Measurements from ENCODE around the gene MAP7D2.
"Not testable (repeated sequence)": the region's sequence is repeated elsewhere in the genome, so short reads cannot be mapped to it uniquely, and the experiment has no call there.

Gene MAP7D2

GRCh38 chrX:20129547-20129946 is 12.8 kb upstream of the MAP7D2 start:
- no peaks in the 10 kb centered on the region for H3K36me3 Mint-ChIP-seq
- peaks cover 8% of the 10 kb centered on the region for H3K4me1 Mint-ChIP-seq (ENCODE audit: low read depth)
- no peaks in the 10 kb centered on the region for H3K27me3 Mint-ChIP-seq
- H3K4me3 Mint-ChIP-seq, result no peak overlapping the region
- H3K9me3 Mint-ChIP-seq (ENCODE audit: low read depth), result no peaks in the 10 kb centered on the region
- no peak overlapping the region for H3K27ac Mint-ChIP-seq

DNA sequence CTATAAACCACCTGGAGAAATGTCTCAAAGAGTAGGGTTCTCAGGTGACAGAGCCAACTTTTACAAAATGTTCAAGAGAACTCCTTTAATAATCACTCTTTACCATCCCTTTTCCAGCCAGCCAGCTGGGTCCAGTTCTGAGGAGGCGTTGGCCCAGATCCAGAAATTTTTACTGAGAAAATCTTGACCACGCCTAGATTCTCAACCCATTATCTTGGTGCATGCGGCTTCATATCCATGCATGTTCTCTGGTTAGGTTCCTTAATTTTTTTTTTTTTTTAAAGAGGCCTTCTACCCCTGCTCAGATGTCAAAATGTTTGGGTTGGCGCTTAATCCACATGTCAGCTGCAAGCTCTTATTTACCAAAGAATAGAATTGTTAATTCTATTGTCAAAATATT is 12.0 kb upstream of the MAP7D2 start:
- Mint-ChIP-seq H3K4me3 (no peak overlapping the region), H3K36me3 (no peaks in the 10 kb centered on the region), H3K27ac (no peak overlapping the region), H3K27me3 (no peaks in the 10 kb centered on the region), H3K9me3 (ENCODE audit: low read depth) (no peaks in the 10 kb centered on the region), H3K4me1 (ENCODE audit: low read depth) (peaks cover 8% of the 10 kb centered on the region)

DNA sequence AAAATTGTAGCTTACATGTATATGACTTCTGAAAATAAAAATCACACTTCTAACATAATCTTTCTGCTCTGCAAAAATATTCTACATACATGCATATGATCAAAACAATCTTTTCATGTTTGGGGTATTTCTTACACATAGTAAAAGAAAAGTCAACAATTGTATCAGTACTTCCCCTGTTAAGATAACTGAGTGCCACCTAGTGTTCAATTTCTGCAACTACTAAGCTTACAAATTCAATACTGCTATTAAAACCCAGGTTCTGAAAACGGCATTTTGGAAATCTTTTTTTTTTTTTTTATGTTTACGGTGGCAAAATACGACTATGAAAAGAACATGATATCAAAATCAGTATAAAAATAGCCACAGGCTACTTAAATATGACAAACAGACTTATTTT is 10.7 kb upstream of the MAP7D2 start:
- not testable (repeated sequence) for H3K27me3 Mint-ChIP-seq; H3K27ac Mint-ChIP-seq; H3K9me3 Mint-ChIP-seq (ENCODE audit: low read depth); H3K4me3 Mint-ChIP-seq; H3K36me3 Mint-ChIP-seq; H3K4me1 Mint-ChIP-seq (ENCODE audit: low read depth)

GRCh38 chrX:20126833-20127232 is 10.1 kb upstream of the MAP7D2 start:
- H3K27me3 Mint-ChIP-seq; H3K36me3 Mint-ChIP-seq; H3K9me3 Mint-ChIP-seq (ENCODE audit: low read depth); H3K27ac Mint-ChIP-seq; H3K4me3 Mint-ChIP-seq; H3K4me1 Mint-ChIP-seq (ENCODE audit: low read depth): not testable (repeated sequence)

DNA sequence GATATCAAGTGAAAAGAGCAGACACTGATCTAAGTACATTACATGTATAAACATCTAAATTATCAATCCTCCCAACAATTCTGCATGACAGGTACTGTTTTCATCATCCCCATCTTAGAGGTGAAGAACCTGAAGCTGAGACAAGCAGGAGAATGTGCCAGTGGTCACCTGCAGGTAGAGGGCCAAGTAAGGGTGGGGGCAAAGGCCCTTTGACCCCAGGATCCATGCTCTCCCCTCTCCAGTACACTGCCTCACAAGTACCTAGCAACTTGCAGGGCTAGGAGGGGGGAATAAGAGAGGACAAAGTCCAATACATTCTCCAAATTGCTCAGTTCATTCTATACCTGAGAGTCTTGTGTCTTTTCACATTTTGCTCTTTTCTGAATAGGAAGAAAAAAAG is 8.3 kb upstream of the MAP7D2 start:
- Mint-ChIP-seq H3K4me3 (no peak overlapping the region), H3K4me1 (ENCODE audit: low read depth) (no peaks in the 10 kb centered on the region), H3K27ac (no peak overlapping the region), H3K27me3 (no peaks in the 10 kb centered on the region), H3K36me3 (no peaks in the 10 kb centered on the region), H3K9me3 (ENCODE audit: low read depth) (no peaks in the 10 kb centered on the region)

- Mint-ChIP-seq H3K4me1 (ENCODE audit: low read depth) (peaks cover 5% of the 10 kb centered on the region), H3K36me3 (no peaks in the 10 kb centered on the region), H3K9me3 (ENCODE audit: low read depth) (no peaks in the 10 kb centered on the region), H3K27me3 (peaks cover 7% of the 10 kb centered on the region), H3K27ac (no peak overlapping the region), H3K4me3 (no peak overlapping the region)
Measured at GRCh38 chrX:20118065-20118824, 1.5 kb upstream of the MAP7D2 start.

DNA sequence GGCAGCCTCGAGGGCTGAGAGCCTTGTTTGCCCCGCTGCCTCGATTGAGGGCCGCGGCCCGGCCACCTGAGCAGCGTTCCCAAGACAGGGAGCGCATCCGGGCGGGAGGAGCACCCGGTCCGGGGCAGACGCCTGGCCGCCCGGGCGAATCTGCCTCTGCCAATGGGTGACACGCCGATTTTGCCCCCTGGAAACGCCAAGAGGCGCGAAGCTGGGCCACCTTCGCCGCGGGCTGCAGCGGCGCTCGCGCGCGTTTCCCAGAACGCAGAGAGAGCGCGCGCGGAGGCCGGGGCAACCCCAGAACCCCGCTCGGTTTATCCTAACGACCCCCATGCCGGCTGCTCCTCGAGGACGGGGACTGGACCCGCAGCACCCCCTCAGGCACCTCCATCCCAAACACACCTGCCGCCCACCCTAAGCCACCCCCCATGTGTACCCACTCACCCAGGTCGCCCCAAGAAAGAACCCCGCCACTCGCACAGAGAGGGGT is 575 bp downstream of the MAP7D2 start:
- Mint-ChIP-seq H3K4me1 (ENCODE audit: low read depth) (peaks cover 5% of the 10 kb centered on the region), H3K27me3 (peaks cover 7% of the 10 kb centered on the region), H3K9me3 (ENCODE audit: low read depth) (no peaks in the 10 kb centered on the region), H3K36me3 (no peaks in the 10 kb centered on the region), H3K27ac (no peak overlapping the region), H3K4me3 (peak overlapping the region; percentile 65)

- H3K36me3 Mint-ChIP-seq, result no peaks in the 10 kb centered on the region
- no peaks in the 10 kb centered on the region for H3K4me1 Mint-ChIP-seq (ENCODE audit: low read depth)
- H3K27me3 Mint-ChIP-seq, result peaks cover 7% of the 10 kb centered on the region
- no peaks in the 10 kb centered on the region for H3K9me3 Mint-ChIP-seq (ENCODE audit: low read depth)
- no peak overlapping the region for H3K4me3 Mint-ChIP-seq
- H3K27ac Mint-ChIP-seq, result no peak overlapping the region
Measured at GRCh38 chrX:20112022-20112774, 4.5 kb downstream of the MAP7D2 start.

GRCh38 chrX:20111271-20111670 is 5.4 kb downstream of the MAP7D2 start:
- Mint-ChIP-seq H3K27ac (no peak overlapping the region), H3K27me3 (peaks cover 7% of the 10 kb centered on the region), H3K4me3 (no peak overlapping the region)

DNA sequence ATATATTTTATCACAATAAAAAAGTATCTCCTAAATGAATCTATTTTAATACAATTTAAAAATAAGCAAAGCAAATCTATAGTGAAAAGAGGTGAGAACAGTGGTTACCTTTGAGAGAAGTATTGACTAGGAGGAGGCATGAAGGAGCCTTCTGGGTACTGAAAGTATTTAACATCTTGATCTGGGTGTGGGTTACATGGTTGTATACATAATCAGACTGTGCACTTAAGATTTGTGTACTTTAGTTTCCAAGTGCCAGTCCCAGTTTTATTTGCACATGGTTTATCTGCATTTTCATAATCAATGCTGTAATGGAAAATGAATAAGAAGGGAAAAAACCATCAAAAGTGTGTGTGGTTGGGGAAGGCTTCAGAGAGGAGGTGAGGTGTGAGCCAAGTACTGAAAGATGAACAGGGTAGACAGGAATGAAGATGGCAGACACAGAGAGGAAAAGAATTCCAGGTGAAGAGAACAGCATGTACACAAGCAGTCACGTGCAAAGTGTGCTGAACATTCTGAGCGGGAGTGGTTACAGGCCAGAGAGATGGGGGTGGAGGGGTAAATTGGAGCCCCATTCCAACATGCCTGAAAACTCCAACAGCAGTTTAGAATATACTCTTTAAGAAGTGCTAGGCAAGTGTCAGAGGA is 14.6 kb downstream of the MAP7D2 start:
- Mint-ChIP-seq H3K4me3 (no peak overlapping the region), H3K4me1 (ENCODE audit: low read depth) (peaks cover 4% of the 10 kb centered on the region), H3K27ac (no peak overlapping the region), H3K36me3 (no peaks in the 10 kb centered on the region), H3K27me3 (no peaks in the 10 kb centered on the region), H3K9me3 (ENCODE audit: low read depth) (no peaks in the 10 kb centered on the region)

More at GRCh38 chrX:20111271-20111670, 5.4 kb downstream of the MAP7D2 start:
- no peaks in the 10 kb centered on the region for H3K4me1 Mint-ChIP-seq (ENCODE audit: low read depth)
- no peaks in the 10 kb centered on the region for H3K9me3 Mint-ChIP-seq (ENCODE audit: low read depth)
- no peaks in the 10 kb centered on the region for H3K36me3 Mint-ChIP-seq

GRCh38 chrX:20091499-20091898 is 25.2 kb downstream of the MAP7D2 start:
- Mint-ChIP-seq H3K27me3 (no peaks in the 10 kb centered on the region), H3K36me3 (no peaks in the 10 kb centered on the region), H3K4me1 (ENCODE audit: low read depth) (no peaks in the 10 kb centered on the region), H3K9me3 (ENCODE audit: low read depth) (no peaks in the 10 kb centered on the region), H3K4me3 (no peak overlapping the region), H3K27ac (no peak overlapping the region)

GRCh38 chrX:20089845-20090244 is 26.9 kb downstream of the MAP7D2 start:
- Mint-ChIP-seq H3K27me3 (no peaks in the 10 kb centered on the region), H3K36me3 (no peaks in the 10 kb centered on the region), H3K4me3 (no peak overlapping the region), H3K27ac (no peak overlapping the region), H3K4me1 (ENCODE audit: low read depth) (no peaks in the 10 kb centered on the region), H3K9me3 (ENCODE audit: low read depth) (no peaks in the 10 kb centered on the region)

GRCh38 chrX:20080277-20080676 is 36.4 kb downstream of the MAP7D2 start:
- Mint-ChIP-seq H3K4me3 (no peak overlapping the region), H3K27ac (no peak overlapping the region), H3K4me1 (ENCODE audit: low read depth) (no peaks in the 10 kb centered on the region), H3K36me3 (no peaks in the 10 kb centered on the region), H3K9me3 (ENCODE audit: low read depth) (no peaks in the 10 kb centered on the region), H3K27me3 (no peaks in the 10 kb centered on the region)

- Mint-ChIP-seq H3K27ac (no peak overlapping the region), H3K4me1 (ENCODE audit: low read depth) (no peaks in the 10 kb centered on the region), H3K36me3 (no peaks in the 10 kb centered on the region), H3K9me3 (ENCODE audit: low read depth) (no peaks in the 10 kb centered on the region), H3K4me3 (no peak overlapping the region), H3K27me3 (no peaks in the 10 kb centered on the region)
Measured at GRCh38 chrX:20071511-20072079, 45.1 kb downstream of the MAP7D2 start.
